OCI-LY1 (cell line): ENCODE measurements around the gene GATD1.

Experiments used
- CTCF ChIP-seq: fragments of 200-600 bp; sonication (generic), shearing (Covaris generic); IDR thresholded peaks from 2 replicates; pipeline ENCODE4 v1.5.1; 2017; ENCODE audit warnings: mild to moderate bottlenecking, antibody characterized with exemption, low read length, moderate library complexity, mixed read lengths
- EZH2 ChIP-seq: fragments of 200-600 bp; sonication (generic), shearing (Covaris generic); IDR thresholded peaks from 2 replicates; pipeline ENCODE4 v1.8.0; 2017; ENCODE audit warnings: borderline replicate concordance, mixed run types, mild to moderate bottlenecking, antibody characterized with exemption, low read length, moderate library complexity, mixed read lengths

GRCh38 chr11:770642-771616 lies 6.4 kb downstream of the GATD1 start:
- no peak for TF ChIP-seq EZH2
- no peak for TF ChIP-seq CTCF
